ENCODE results near the gene VPS37C. TPM values are rescaled to one million over a fixed set of nuclear protein-coding genes. Genes with fewer than 3 reads are reported as not detected.

Gene VPS37C
- total RNA-seq, 1 experiment from 2014 or later: 23.4 TPM

DNA sequence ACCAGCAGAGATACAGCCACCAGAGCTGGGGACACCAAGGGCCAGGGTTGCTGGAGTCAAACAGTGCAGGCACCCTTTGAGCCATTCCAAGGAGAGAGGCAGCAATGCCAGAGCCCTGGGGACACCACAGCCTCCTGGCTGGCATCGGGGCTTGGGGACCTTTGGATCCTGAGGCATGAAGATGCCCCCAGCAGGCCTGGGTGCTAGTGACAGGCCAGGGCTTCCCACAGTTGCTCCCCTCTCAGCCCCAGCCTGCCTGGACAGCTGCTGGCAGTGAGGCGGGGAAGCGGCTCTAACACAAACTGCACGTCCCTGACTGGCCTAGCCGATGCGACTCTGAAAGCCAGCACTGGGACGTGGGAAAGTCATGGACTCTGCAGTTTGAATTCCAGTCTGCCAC lies 56.3 kb downstream of the VPS37C start:
- CTCF ChIA-PET: no interaction called here
- Mint-ChIP-seq H3K9me3 (no peaks in the 10 kb centered on the region), H3K4me3 (no peak overlapping the region), H3K36me3 (no peaks in the 10 kb centered on the region), H3K27me3 (ENCODE audit: low read depth) (no peaks in the 10 kb centered on the region), H3K4me1 (no peaks in the 10 kb centered on the region), H3K27ac (no peak overlapping the region)
- TF ChIP-seq, protein P1, sequence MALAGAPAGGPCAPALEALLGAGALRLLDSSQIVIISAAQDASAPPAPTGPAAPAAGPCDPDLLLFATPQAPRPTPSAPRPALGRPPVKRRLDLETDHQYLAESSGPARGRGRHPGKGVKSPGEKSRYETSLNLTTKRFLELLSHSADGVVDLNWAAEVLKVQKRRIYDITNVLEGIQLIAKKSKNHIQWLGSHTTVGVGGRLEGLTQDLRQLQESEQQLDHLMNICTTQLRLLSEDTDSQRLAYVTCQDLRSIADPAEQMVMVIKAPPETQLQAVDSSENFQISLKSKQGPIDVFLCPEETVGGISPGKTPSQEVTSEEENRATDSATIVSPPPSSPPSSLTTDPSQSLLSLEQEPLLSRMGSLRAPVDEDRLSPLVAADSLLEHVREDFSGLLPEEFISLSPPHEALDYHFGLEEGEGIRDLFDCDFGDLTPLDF (CRISPR knock-in tag; IDR thresholded peaks at IDR 0.05): no peak
- no peak for TF ChIP-seq ELF4 (CRISPR knock-in tag; IDR thresholded peaks at IDR 0.05; ENCODE audit: low read depth)
- TF ChIP-seq, protein P2, sequence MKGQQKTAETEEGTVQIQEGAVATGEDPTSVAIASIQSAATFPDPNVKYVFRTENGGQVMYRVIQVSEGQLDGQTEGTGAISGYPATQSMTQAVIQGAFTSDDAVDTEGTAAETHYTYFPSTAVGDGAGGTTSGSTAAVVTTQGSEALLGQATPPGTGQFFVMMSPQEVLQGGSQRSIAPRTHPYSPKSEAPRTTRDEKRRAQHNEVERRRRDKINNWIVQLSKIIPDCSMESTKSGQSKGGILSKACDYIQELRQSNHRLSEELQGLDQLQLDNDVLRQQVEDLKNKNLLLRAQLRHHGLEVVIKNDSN (CRISPR knock-in tag; IDR thresholded peaks at IDR 0.05): no peak
- no peak for TF ChIP-seq SMAD4 (CRISPR knock-in tag; IDR thresholded peaks at IDR 0.05)
- TF ChIP-seq JUN (CRISPR knock-in tag; IDR thresholded peaks at IDR 0.05): no peak
- no peak for TF ChIP-seq ZBTB21 (CRISPR knock-in tag; IDR thresholded peaks at IDR 0.05; ENCODE audit: borderline replicate concordance)
- no peak for TF ChIP-seq FOXP1 (CRISPR knock-in tag; IDR thresholded peaks at IDR 0.05; ENCODE audit: borderline replicate concordance)
- no peak for TF ChIP-seq KAT7 (CRISPR knock-in tag; IDR thresholded peaks at IDR 0.05; ENCODE audit: borderline replicate concordance)
- TF ChIP-seq GTF2I (CRISPR knock-in tag; conservative IDR thresholded peaks at IDR 0.05): no peak
- TF ChIP-seq, protein P3, sequence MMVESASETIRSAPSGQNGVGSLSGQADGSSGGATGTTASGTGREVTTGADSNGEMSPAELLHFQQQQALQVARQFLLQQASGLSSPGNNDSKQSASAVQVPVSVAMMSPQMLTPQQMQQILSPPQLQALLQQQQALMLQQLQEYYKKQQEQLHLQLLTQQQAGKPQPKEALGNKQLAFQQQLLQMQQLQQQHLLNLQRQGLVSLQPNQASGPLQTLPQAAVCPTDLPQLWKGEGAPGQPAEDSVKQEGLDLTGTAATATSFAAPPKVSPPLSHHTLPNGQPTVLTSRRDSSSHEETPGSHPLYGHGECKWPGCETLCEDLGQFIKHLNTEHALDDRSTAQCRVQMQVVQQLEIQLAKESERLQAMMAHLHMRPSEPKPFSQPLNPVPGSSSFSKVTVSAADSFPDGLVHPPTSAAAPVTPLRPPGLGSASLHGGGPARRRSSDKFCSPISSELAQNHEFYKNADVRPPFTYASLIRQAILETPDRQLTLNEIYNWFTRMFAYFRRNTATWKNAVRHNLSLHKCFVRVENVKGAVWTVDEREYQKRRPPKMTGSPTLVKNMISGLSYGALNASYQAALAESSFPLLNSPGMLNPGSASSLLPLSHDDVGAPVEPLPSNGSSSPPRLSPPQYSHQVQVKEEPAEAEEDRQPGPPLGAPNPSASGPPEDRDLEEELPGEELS (CRISPR knock-in tag; IDR thresholded peaks at IDR 0.05): no peak
- TF ChIP-seq CREB1 (CRISPR knock-in tag; IDR thresholded peaks at IDR 0.05): no peak
- TF ChIP-seq SMAD3 (CRISPR knock-in tag; IDR thresholded peaks at IDR 0.05; ENCODE audit: borderline replicate concordance): no peak
- TF ChIP-seq NR1H2 (CRISPR knock-in tag; IDR thresholded peaks at IDR 0.05): no peak
- no peak for DNase-seq (ENCODE audit: low spot score)
- POLR2A ChIA-PET: no interaction called here
- ATAC-seq: no peak

DNA sequence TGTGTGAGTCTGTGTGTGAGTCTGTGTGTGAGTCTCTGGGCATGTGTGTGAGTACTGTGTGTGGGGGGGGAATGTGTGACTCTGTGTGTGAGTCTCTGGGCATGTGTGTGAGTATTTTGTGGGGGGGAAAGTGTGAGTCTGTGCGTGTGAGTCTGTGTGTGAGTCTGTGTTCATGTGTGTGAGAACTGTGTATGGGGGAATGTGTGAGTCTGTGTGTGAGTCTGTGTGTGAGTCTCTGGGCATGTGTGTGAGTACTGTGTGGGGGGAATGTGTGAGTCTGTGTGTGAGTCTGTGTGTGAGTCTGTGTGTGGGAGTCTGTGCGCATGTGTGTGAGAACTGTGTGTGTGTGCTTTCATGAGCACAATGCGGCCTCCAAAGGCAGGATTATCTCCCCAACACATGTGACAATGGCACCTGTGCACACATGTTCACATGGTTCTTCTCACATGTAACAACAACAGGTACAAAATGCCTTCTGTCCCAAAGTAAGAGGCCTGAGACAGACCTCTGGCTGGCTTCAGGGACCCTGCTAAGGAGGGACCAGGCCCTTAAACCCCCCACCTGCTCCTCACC lies 57.3 kb downstream of the VPS37C start:
- Mint-ChIP-seq H3K4me3 (no peak overlapping the region), H3K4me1 (no peaks in the 10 kb centered on the region), H3K9me3 (no peaks in the 10 kb centered on the region), H3K36me3 (no peaks in the 10 kb centered on the region), H3K27ac (no peak overlapping the region), H3K27me3 (ENCODE audit: low read depth) (no peaks in the 10 kb centered on the region)
- no peak for ATAC-seq
- CTCF ChIA-PET: interaction anchor here (0.6 kb wide), 1 partner anchor 94 kb away, joined by 4 read pairs; no protein-coding TSS in a partner anchor
- POLR2A ChIA-PET: no interaction called here
- no peak for DNase-seq (ENCODE audit: low spot score)
- no peak for TF ChIP-seq ESRRA (CRISPR knock-in tag; IDR thresholded peaks at IDR 0.05; ENCODE audit: borderline replicate concordance)
- TF ChIP-seq, protein P4, sequence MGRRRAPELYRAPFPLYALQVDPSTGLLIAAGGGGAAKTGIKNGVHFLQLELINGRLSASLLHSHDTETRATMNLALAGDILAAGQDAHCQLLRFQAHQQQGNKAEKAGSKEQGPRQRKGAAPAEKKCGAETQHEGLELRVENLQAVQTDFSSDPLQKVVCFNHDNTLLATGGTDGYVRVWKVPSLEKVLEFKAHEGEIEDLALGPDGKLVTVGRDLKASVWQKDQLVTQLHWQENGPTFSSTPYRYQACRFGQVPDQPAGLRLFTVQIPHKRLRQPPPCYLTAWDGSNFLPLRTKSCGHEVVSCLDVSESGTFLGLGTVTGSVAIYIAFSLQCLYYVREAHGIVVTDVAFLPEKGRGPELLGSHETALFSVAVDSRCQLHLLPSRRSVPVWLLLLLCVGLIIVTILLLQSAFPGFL (CRISPR knock-in tag; IDR thresholded peaks at IDR 0.05; ENCODE audit: borderline replicate concordance): no peak
- TF ChIP-seq ZNF317 (CRISPR knock-in tag; IDR thresholded peaks at IDR 0.05; ENCODE audit: borderline replicate concordance, low read depth): no peak
- no peak for TF ChIP-seq ZNF416 (CRISPR knock-in tag; IDR thresholded peaks at IDR 0.05)
- TF ChIP-seq FOXP1 (CRISPR knock-in tag; IDR thresholded peaks at IDR 0.05; ENCODE audit: borderline replicate concordance): no peak
- TF ChIP-seq, protein P3 (CRISPR knock-in tag; IDR thresholded peaks at IDR 0.05): no peak
- TF ChIP-seq RORB (CRISPR knock-in tag; IDR thresholded peaks at IDR 0.05): no peak
- TF ChIP-seq ZNF671 (CRISPR knock-in tag; IDR thresholded peaks at IDR 0.05): no peak
- no peak for TF ChIP-seq IRF2 (CRISPR knock-in tag; IDR thresholded peaks at IDR 0.05; ENCODE audit: borderline replicate concordance, low read depth)
- TF ChIP-seq, protein P5, sequence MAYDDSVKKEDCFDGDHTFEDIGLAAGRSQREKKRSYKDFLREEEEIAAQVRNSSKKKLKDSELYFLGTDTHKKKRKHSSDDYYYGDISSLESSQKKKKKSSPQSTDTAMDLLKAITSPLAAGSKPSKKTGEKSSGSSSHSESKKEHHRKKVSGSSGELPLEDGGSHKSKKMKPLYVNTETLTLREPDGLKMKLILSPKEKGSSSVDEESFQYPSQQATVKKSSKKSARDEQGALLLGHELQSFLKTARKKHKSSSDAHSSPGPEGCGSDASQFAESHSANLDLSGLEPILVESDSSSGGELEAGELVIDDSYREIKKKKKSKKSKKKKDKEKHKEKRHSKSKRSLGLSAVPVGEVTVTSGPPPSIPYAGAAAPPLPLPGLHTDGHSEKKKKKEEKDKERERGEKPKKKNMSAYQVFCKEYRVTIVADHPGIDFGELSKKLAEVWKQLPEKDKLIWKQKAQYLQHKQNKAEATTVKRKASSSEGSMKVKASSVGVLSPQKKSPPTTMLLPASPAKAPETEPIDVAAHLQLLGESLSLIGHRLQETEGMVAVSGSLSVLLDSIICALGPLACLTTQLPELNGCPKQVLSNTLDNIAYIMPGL (CRISPR knock-in tag; IDR thresholded peaks at IDR 0.05): no peak
- no peak for TF ChIP-seq EMX1 (CRISPR knock-in tag; IDR thresholded peaks at IDR 0.05)
- no peak for TF ChIP-seq SMAD3 (CRISPR knock-in tag; IDR thresholded peaks at IDR 0.05; ENCODE audit: borderline replicate concordance)
- TF ChIP-seq, protein P6, sequence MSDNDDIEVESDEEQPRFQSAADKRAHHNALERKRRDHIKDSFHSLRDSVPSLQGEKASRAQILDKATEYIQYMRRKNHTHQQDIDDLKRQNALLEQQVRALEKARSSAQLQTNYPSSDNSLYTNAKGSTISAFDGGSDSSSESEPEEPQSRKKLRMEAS (CRISPR knock-in tag; IDR thresholded peaks at IDR 0.05): no peak
- TF ChIP-seq ZNF232 (CRISPR knock-in tag; IDR thresholded peaks at IDR 0.05): no peak
